ENCODE measurements around the gene JTB.

The JTB gene

GRCh38 chr1:153932156-153933131, 45.0 kb downstream of the JTB start:
- no peak for DNase-seq (ENCODE audit: low read depth)

- DNase-seq (ENCODE audit: low read depth): no peak
Observed at GRCh38 chr1:153929981-153930948, 47.2 kb downstream of the JTB start.

GRCh38 chr1:153929426-153929825, 48.0 kb downstream of the JTB start:
- no peak for DNase-seq (ENCODE audit: low read depth)

GRCh38 chr1:153928791-153929341, 48.6 kb downstream of the JTB start:
- no peak for DNase-seq (ENCODE audit: low read depth)

GRCh38 chr1:153928245-153928644, 49.2 kb downstream of the JTB start:
- no peak for DNase-seq (ENCODE audit: low read depth)

- DNase-seq (ENCODE audit: low read depth): no peak
Observed at GRCh38 chr1:153926405-153926804, 51.1 kb downstream of the JTB start.

Measured in T-helper 22 cell (primary cell).